Right lung (tissue), 5 donors: ENCODE data around the gene GAL3ST1. TPM values are rescaled to one million over a fixed set of nuclear protein-coding genes. Genes with fewer than 3 reads are reported as not detected.

Experiments used
- DNase-seq, 2 donors: peaks; one replicate each; pipeline ENCODE4 v3.0.0-alpha.2; 2013
- polyA plus RNA-seq, 5 donors: library from polyadenylated mRNA; unstranded; fragments of 120-200 nt; gene quantifications; one replicate each; pipeline versions ENCODE4 v1.2.1 to v1.2.3, GENCODE V29; 2013; ENCODE audit warnings: inconsistent platforms in 1 of 5, low replicate concordance in 1 of 5; ENCODE audit not compliant: insufficient read length in 5 of 5, insufficient read depth in 1 of 5

Gene GAL3ST1
- polyA plus RNA-seq, 5 donors = 4.5 to 10.7 (median 7.2) TPM

DNA sequence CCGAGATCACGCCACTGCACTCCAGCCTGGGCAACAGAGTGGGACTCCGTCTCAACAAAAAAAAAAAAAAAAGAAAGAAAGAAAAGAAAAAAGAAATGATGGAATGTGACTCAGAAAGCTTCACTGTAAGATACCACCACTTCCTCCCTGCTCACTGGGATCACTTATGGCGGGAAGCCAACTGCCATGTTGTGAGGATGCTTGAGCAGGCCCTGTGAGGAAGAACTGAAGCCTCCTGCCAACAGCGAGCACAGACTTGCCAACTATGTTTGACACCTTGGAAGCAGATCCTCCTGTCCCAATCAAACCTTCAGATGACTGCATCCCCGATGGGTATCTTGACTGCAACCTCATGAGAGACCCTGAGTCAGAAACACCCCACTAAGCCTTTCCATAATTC lies 36.2 kb downstream of the GAL3ST1 start:
- DNase-seq = no peak

DNA sequence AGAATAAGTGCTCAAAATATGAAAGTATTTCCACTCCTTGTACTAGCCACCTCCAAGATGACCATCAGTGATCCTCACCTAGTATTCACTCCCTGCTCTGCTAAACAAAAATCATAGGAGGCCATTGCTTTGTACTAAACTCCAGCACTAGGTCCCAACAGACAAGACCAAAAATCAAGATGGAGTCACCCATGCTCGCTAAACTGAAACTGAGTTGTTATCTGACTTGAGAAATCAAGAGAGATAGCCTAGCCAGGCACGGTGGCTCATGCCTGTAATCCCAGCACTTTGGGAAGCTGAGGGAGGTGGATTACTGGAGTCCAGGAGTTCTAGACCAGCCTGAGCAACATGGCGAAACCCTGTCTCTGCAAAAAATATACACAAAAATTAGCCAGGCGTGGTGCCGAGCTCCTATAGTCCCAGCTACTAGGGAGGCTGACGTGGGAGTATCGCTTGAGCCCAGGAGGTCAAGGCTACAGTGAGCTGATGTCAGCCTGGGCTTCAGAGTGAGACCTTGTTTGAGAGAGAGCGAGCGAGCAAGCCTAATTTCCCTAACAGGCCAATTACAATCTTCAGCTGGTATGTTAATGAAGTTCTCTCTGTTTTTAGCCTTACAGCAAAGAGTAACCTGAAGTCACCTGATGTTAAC lies 37.3 kb downstream of the GAL3ST1 start:
- no peak for DNase-seq

DNA sequence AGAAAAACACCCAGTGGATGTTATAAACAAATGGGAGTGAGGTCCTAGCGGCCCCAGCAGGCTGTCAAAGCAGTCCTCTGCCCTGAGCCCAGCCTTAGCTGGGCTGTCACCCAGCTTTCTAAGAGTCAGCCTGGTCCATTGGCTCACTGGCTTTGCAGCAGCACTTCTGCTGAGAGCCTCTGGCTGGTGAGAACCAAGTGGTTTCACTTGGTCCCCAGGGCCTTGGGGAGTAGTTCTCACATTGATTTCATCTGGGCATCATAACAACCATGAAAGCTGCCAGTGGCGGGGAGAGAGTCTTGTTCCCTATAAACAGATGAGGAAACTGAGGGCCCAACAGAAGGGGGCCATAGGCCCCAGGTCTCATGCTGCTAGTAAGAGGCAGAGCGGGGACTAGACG lies 39.3 kb downstream of the GAL3ST1 start:
- DNase-seq = no peak

DNA sequence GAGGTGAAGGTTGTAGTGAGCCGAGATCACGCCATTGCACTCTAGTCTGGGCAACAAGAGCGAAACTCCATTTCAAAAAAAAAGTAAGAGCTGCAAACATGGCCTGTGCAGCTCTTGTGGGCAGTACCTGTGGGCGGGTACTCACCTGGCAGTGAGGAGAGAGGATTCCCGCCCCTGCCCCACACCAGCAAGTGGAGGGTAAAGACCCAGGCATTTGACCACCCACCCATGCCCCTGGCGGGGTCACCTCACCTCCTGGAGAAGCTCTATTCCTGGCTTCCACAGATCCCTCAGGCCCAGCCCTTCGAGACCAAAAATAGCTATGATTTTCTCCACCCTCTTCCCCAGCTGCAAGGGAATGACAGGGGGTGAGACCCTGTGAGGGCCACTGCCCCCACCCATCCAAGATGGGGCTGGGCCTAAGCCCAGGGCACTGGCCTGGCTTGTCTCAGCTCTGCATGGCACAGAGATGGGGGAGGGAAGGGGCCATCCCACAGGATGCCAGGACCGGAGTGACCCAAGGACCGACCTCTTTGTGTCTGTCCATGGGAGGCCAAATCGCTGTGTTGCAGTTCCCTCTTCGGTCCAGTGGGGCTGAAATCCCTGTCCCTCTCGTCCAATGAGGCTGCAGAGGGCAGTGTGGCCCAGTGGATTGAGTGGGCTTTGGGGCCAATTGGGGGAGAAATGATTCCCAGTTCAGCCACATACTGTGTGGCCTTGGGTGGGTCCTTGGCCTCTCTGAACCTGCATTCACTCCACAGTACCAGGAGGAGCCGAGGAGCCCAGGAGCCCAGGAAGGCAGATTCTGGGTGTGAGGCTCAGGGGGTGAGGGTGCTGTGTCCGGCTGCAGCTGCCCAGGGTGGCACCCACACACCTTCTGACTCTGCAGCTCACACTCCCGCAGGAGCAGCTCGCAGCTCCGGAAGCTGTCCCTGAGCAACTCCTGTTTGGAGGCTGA lies 42.5 kb downstream of the GAL3ST1 start:
- DNase-seq = no peak

- no peak for DNase-seq
Measured at GRCh38 chr22:30526656-30527055, 47.8 kb downstream of the GAL3ST1 start.

GRCh38 chr22:30523646-30524489 lies 50.6 kb downstream of the GAL3ST1 start:
- no peak for DNase-seq

DNA sequence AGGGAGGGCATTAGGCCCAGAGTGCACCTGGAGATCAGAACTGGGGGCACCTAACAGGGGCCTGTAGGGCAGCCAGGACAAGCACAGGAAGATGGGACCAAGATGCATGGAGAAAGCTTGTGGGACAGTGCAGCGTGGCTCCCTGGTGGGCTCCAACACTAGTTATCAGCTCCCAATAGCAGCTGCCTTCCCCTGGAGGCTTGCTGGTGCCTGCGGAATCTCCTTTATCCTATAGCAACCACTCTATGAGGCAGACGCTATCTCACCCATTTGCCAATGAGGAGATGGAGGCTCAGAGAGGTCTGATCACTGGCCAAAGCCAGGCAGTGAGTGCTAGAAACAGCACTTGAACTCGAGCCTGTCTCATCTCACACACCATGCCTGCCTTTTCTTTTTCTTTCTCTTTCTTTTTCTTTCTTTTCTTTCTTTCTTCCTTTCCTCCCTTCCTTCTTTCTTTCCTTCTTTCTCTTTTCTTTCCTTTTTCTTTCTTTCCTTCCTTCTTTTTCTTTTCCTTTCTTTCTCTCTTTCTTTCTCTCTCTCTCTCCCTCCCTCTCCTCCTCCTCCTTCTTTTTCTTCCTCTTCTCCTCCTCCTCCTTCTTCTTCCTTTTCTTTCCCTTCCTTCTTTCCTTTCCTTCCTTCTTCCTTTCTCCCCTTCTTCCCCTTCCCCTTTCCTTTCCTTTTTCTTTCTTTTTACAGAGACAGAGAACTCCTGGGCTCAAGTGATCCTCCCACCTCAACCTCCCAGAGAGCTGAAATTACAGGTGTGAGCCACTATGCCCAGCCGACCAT lies 52.9 kb downstream of the GAL3ST1 start:
- DNase-seq = no peak

DNA sequence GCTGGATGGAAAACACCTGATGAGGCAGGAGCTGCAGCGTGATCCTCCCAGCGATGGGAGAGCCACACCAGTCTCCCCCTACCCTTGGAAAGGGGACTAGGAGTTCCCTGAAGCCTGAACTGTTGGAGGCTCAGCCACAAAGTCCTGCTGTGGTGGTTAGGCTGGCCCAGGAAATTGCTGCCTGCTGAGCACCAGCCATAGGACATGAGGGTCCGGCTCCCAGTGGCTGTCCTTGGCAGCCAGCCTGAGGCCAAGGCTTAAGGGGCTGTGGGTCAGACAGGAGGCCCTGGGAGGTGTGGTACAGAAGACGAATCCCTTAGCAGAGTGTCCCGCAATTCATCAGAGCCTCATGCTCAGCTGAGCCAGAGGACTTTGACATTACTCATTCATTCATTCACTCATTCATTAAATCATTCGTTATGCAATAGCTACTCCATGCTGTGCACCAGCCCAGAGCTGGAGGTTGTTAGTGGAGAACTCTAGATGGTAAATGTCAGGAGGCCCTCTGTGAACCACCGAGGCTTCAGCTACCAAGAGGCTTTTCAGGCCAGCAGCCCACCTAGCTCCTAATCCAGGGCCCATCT lies 54.5 kb downstream of the GAL3ST1 start:
- DNase-seq = no peak

- DNase-seq = no peak
Measured at GRCh38 chr22:30516731-30517130, 57.7 kb downstream of the GAL3ST1 start.

- DNase-seq = no peak
Measured at GRCh38 chr22:30516273-30516672, 58.2 kb downstream of the GAL3ST1 start.

DNA sequence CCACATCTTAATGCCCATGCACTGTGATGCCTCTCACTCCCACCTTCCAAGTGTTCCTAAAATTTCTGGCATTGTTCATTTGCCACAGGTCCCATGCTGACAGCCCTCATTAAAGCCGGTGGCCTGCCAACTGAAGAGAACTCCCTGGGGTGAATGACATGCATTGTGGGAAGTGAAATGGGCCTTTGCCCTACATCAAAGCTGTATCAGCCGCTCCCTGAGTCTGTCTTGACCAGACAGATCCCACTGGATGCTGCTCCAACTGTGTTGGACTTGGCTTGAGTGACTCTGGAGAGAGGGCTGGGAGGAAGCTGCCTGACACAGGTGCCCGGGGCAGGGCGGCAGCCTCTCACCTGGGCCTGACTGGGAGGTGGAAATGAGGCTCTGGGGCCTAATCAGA lies 60.2 kb downstream of the GAL3ST1 start:
- no peak for DNase-seq

DNA sequence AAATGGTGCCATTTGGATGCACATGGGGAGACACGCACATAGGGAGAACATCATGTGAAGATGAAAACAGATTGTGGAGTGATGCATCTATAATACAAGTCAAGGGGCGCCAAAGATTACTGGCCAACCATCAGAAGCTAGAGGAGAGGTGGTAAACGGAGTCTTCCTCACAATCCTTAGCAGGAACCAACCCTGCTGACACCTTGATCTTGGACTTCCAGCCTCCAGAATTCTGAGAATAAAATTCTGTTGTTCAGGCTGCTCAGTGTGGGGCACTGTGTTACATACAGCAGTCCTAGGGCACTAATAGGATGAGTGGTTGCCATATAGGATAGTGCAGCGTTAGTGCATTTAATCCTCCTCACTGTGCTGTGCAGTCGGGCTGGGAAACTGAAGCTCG lies 61.0 kb downstream of the GAL3ST1 start:
- DNase-seq = no peak

DNA sequence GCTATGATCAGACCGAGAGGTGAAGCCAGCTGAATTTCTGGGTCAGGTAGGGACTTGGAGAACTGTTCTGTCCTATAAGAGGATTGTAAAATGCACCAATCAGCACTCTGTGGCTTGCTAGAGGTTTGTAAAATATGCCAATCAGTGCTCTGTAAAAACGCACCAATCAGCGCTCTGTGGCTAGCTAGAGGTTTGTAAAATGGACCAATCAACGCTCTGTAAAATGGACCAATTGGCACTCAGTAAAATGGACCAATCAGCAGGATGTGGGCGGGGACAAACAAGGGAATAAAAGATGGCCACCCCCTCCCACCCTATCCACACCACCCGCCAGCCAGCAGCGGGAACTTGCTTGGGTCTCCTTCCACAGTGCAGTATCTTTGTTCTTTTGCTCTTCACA lies 62.6 kb downstream of the GAL3ST1 start:
- DNase-seq = no peak

DNA sequence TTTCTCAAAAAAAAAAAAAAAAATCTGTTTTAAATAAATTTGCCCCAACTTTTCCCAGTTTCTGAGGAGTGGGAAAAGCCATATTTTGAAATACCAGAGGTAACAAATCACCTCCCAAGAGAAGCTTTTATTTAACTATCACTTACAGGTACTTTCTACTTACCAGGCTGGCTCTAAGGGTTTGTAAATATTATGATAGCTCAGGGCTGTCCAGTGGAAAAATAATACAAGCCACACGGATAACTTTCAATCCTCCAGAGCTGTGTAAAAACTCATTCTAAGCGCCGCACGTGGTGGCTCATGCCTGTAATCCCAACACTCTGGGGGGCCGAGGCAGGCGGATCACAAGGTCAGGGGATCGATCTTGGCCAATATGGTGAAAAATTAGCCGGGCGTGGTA lies 63.4 kb downstream of the GAL3ST1 start:
- DNase-seq = no peak

GRCh38 chr22:30508216-30508615 lies 66.2 kb downstream of the GAL3ST1 start:
- no peak for DNase-seq

DNA sequence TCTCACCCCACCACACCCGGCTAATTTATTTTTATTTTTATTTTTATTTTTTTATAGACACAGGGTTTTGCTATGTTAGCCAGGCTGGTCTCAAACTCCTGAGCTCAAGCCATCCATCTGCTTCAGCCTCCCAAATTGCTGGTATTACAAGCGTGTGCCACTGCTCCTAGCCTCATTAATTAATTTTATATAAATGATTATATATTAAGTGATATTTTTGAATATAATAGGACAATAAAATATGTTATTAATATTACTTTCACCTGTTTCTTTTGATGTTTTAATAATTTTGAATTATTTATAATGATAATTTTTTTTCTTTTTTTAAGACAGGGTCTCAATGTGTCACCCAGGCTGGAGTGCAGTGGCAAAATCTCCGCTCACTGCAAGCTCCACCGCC lies 66.8 kb downstream of the GAL3ST1 start:
- DNase-seq = no peak

DNA sequence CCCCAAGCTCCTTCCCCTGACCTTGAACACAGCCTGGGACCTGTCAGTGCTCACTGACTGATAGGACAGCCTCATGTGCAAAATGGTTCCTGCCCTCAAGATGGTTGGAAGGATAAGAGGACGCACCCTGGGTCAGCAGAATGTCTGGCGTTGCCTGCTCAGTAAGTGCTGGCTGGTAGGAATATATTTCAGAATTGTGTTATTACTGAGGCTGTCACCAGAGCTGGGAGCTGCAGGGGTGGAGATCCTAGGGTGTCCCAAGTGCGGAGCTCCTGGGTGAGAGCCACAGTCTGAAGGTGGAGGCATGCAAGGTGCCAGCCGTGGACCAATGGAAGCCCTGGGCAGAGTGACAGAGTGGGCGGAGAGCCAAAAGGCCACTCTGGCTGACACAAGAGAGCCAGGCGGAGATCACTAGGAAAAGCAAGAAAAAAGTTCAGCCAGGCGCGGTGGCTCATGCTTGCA lies 67.9 kb downstream of the GAL3ST1 start:
- DNase-seq = no peak
